ENCODE results near the gene PHLDB1.
A peak's percentile ranks its signal among the peaks of the same experiment; 100 is the strongest.

- peak; percentile 56 for TF ChIP-seq SP1 (IDR thresholded peaks at IDR 0.05)
- peak in 1 of 2 donors; percentile 16 for TF ChIP-seq RAD21 (IDR thresholded peaks at IDR 0.05)
- peak in 1 of 2 donors; percentile 37 for TF ChIP-seq JUND (IDR thresholded peaks at IDR 0.05)
- TF ChIP-seq, protein P1, sequence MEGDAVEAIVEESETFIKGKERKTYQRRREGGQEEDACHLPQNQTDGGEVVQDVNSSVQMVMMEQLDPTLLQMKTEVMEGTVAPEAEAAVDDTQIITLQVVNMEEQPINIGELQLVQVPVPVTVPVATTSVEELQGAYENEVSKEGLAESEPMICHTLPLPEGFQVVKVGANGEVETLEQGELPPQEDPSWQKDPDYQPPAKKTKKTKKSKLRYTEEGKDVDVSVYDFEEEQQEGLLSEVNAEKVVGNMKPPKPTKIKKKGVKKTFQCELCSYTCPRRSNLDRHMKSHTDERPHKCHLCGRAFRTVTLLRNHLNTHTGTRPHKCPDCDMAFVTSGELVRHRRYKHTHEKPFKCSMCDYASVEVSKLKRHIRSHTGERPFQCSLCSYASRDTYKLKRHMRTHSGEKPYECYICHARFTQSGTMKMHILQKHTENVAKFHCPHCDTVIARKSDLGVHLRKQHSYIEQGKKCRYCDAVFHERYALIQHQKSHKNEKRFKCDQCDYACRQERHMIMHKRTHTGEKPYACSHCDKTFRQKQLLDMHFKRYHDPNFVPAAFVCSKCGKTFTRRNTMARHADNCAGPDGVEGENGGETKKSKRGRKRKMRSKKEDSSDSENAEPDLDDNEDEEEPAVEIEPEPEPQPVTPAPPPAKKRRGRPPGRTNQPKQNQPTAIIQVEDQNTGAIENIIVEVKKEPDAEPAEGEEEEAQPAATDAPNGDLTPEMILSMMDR (IDR thresholded peaks at IDR 0.05; ENCODE audit: low read depth, low read length, missing input control): no peak
- no peak for TF ChIP-seq REST (IDR thresholded peaks at IDR 0.05)
- TF ChIP-seq, protein P2, sequence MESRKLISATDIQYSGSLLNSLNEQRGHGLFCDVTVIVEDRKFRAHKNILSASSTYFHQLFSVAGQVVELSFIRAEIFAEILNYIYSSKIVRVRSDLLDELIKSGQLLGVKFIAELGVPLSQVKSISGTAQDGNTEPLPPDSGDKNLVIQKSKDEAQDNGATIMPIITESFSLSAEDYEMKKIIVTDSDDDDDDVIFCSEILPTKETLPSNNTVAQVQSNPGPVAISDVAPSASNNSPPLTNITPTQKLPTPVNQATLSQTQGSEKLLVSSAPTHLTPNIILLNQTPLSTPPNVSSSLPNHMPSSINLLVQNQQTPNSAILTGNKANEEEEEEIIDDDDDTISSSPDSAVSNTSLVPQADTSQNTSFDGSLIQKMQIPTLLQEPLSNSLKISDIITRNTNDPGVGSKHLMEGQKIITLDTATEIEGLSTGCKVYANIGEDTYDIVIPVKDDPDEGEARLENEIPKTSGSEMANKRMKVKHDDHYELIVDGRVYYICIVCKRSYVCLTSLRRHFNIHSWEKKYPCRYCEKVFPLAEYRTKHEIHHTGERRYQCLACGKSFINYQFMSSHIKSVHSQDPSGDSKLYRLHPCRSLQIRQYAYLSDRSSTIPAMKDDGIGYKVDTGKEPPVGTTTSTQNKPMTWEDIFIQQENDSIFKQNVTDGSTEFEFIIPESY (IDR thresholded peaks at IDR 0.05): no peak
- TF ChIP-seq HNF4A (conservative IDR thresholded peaks at IDR 0.05): no peak
- TF ChIP-seq HNF4G (IDR thresholded peaks at IDR 0.05): no peak
- no peak for TF ChIP-seq GABPA (IDR thresholded peaks at IDR 0.05 in 1 of 2, conservative IDR thresholded peaks at IDR 0.05 in 1 of 2)
- TF ChIP-seq MAX (IDR thresholded peaks at IDR 0.05): no peak
Measured at GRCh38 chr11:118605116-118605867, 2.1 kb upstream of the PHLDB1 start.
